Measurements from ENCODE around the gene ATP6V1A. TPM values are rescaled to one million over a fixed set of nuclear protein-coding genes. Genes with fewer than 3 reads are reported as not detected.

The ATP6V1A gene
- polyA plus RNA-seq, 1 donor from 2014 or later: 225 TPM

DNA sequence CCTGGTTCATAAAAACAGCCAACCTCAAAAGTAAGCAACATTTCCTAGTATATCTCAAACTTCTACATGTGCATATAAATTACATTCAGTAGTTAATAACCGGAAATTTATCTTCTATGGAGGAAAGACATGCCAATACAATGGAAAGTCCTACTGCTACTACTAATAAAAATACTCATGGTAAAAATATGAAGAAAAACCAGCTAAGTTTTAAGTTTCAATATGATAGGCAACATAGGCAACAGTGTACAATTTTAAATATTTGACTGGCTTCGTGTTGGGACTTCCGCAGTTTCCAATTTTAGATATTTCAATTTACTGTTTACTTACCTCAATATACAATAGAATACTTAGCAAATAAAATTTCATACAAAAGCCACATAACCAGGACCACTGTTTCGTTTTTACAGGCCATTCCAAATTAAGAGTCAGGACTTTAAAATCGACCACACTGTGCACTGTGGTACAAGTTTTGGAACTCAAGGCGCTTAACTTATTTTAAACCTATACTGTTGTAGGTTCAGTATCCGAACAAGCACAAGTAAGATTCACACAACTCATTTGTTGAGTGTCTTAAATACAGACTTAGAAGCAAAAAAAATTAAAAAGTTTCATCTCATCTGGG lies 3.7 kb upstream of the ATP6V1A start:
- H3K4me2 ChIP-seq (ENCODE audit: low read length): no peak overlapping the region
- no peaks in the 10 kb centered on the region for H4K20me1 ChIP-seq (ENCODE audit: insufficient read depth)
- H3K27ac ChIP-seq (ENCODE audit: low read length): no peak overlapping the region
- H3K9me3 ChIP-seq (ENCODE audit: low read length): no peaks in the 10 kb centered on the region
- H2AFZ ChIP-seq (ENCODE audit: low read depth, low read length): no peak overlapping the region
- peaks cover 4% of the 10 kb centered on the region for H3F3A ChIP-seq (ENCODE audit: insufficient read depth, low read length, poor library complexity, severe bottlenecking)
- H3K36me3 ChIP-seq (ENCODE audit: insufficient read depth, low read length): no peaks in the 10 kb centered on the region
- H3K79me2 ChIP-seq (replicated peaks; ENCODE audit: insufficient read depth, low read length): peaks cover 75% of the 10 kb centered on the region
- no peaks in the 10 kb centered on the region for H3K9me2 ChIP-seq (ENCODE audit: insufficient read depth, low read length)
- H3K27me3 ChIP-seq (ENCODE audit: insufficient read depth, low read depth, low read length): no peaks in the 10 kb centered on the region
- peak overlapping the region; percentile 89 for H3K4me3 ChIP-seq (ENCODE audit: low read length)
- TF ChIP-seq TAF1 (IDR thresholded peaks at IDR 0.05; ENCODE audit: low read depth): no peak
- no peak for TF ChIP-seq SMC3 (conservative IDR thresholded peaks at IDR 0.05; ENCODE audit: poor library complexity)
- TF ChIP-seq RAD21 (conservative IDR thresholded peaks at IDR 0.05): no peak
- TF ChIP-seq, protein P1, sequence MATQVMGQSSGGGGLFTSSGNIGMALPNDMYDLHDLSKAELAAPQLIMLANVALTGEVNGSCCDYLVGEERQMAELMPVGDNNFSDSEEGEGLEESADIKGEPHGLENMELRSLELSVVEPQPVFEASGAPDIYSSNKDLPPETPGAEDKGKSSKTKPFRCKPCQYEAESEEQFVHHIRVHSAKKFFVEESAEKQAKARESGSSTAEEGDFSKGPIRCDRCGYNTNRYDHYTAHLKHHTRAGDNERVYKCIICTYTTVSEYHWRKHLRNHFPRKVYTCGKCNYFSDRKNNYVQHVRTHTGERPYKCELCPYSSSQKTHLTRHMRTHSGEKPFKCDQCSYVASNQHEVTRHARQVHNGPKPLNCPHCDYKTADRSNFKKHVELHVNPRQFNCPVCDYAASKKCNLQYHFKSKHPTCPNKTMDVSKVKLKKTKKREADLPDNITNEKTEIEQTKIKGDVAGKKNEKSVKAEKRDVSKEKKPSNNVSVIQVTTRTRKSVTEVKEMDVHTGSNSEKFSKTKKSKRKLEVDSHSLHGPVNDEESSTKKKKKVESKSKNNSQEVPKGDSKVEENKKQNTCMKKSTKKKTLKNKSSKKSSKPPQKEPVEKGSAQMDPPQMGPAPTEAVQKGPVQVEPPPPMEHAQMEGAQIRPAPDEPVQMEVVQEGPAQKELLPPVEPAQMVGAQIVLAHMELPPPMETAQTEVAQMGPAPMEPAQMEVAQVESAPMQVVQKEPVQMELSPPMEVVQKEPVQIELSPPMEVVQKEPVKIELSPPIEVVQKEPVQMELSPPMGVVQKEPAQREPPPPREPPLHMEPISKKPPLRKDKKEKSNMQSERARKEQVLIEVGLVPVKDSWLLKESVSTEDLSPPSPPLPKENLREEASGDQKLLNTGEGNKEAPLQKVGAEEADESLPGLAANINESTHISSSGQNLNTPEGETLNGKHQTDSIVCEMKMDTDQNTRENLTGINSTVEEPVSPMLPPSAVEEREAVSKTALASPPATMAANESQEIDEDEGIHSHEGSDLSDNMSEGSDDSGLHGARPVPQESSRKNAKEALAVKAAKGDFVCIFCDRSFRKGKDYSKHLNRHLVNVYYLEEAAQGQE (IDR thresholded peaks at IDR 0.05; ENCODE audit: borderline replicate concordance): no peak
- TF ChIP-seq EP300 (conservative IDR thresholded peaks at IDR 0.05; ENCODE audit: poor library complexity, severe bottlenecking): no peak
- no peak for TF ChIP-seq POLR2AphosphoS5 (IDR thresholded peaks at IDR 0.05)
- no peak for TF ChIP-seq EZH2 (IDR thresholded peaks at IDR 0.05; ENCODE audit: borderline replicate concordance, insufficient read depth, low read length, poor library complexity, severe bottlenecking)
- TF ChIP-seq, protein P2, sequence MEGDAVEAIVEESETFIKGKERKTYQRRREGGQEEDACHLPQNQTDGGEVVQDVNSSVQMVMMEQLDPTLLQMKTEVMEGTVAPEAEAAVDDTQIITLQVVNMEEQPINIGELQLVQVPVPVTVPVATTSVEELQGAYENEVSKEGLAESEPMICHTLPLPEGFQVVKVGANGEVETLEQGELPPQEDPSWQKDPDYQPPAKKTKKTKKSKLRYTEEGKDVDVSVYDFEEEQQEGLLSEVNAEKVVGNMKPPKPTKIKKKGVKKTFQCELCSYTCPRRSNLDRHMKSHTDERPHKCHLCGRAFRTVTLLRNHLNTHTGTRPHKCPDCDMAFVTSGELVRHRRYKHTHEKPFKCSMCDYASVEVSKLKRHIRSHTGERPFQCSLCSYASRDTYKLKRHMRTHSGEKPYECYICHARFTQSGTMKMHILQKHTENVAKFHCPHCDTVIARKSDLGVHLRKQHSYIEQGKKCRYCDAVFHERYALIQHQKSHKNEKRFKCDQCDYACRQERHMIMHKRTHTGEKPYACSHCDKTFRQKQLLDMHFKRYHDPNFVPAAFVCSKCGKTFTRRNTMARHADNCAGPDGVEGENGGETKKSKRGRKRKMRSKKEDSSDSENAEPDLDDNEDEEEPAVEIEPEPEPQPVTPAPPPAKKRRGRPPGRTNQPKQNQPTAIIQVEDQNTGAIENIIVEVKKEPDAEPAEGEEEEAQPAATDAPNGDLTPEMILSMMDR (IDR thresholded peaks at IDR 0.05; ENCODE audit: poor library complexity, severe bottlenecking): no peak
- TF ChIP-seq MXI1 (conservative IDR thresholded peaks at IDR 0.05; ENCODE audit: poor library complexity, severe bottlenecking): no peak
- H3K9ac ChIP-seq (ENCODE audit: low read length): no peak overlapping the region

DNA sequence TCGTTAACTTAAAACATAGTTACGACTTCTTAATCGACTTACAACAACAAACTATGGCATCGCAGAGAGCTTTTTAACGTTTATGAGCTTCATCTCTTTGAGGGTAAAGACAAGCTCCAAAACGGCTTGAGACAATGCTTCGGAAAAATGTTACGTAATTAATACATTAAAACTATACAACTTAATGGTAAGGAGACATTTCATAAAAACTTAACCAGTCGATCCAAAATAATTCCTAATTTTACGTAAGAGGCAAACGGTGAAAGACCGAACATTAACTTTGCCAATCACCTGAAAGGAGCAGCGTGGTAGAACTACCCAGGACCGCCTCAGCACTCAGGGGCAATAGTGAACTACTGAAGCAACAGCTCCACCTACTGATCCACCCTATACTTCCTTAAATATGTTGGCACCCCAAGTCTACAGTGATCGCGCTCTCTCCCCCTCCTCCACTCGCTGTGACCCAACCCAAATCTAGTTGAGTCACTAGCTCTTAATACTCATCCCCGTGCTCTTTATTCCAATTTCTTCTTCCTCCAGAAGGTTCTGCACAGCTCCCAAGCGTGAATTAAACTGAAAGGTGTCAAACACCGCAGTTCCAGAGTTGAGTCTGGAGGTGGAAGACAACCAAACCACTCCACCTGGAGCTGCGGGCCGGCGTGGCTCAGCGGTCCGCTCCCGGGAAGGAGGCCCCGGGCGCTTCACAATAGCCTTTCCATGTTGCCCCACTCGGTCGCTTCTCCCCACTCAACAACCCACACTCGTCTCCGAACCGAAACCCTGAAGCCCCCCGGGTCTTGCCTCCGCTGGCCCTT lies 1.7 kb upstream of the ATP6V1A start:
- H3F3A ChIP-seq (ENCODE audit: insufficient read depth, low read length, poor library complexity, severe bottlenecking): peaks cover 4% of the 10 kb centered on the region
- no peak for TF ChIP-seq TAF1 (IDR thresholded peaks at IDR 0.05; ENCODE audit: low read depth)
- no peak for TF ChIP-seq EP300 (conservative IDR thresholded peaks at IDR 0.05; ENCODE audit: poor library complexity, severe bottlenecking)
- peak; percentile 69 for TF ChIP-seq SMC3 (conservative IDR thresholded peaks at IDR 0.05; ENCODE audit: poor library complexity)
- TF ChIP-seq, protein P1 (IDR thresholded peaks at IDR 0.05; ENCODE audit: borderline replicate concordance): no peak
- TF ChIP-seq MXI1 (conservative IDR thresholded peaks at IDR 0.05; ENCODE audit: poor library complexity, severe bottlenecking): peak; percentile 19
- no peak for TF ChIP-seq EZH2 (IDR thresholded peaks at IDR 0.05; ENCODE audit: borderline replicate concordance, insufficient read depth, low read length, poor library complexity, severe bottlenecking)
- TF ChIP-seq, protein P2 (IDR thresholded peaks at IDR 0.05; ENCODE audit: poor library complexity, severe bottlenecking): peak; percentile 85
- no peak for TF ChIP-seq POLR2AphosphoS5 (IDR thresholded peaks at IDR 0.05)
- TF ChIP-seq RAD21 (conservative IDR thresholded peaks at IDR 0.05): peak; percentile 79
- H2AFZ ChIP-seq (ENCODE audit: low read depth, low read length): peak overlapping the region; percentile 74
- H3K9me2 ChIP-seq (ENCODE audit: insufficient read depth, low read length): no peaks in the 10 kb centered on the region
- peak overlapping the region; percentile 90 for H3K4me2 ChIP-seq (ENCODE audit: low read length)
- H3K79me2 ChIP-seq (replicated peaks; ENCODE audit: insufficient read depth, low read length): peaks cover 76% of the 10 kb centered on the region
- H3K9ac ChIP-seq (ENCODE audit: low read length): peak overlapping the region; percentile 94
- no peaks in the 10 kb centered on the region for H3K9me3 ChIP-seq (ENCODE audit: low read length)
- peak overlapping the region; percentile 89 for H3K4me3 ChIP-seq (ENCODE audit: low read length)
- no peaks in the 10 kb centered on the region for H3K36me3 ChIP-seq (ENCODE audit: insufficient read depth, low read length)
- no peaks in the 10 kb centered on the region for H3K27me3 ChIP-seq (ENCODE audit: insufficient read depth, low read depth, low read length)
- H4K20me1 ChIP-seq (ENCODE audit: insufficient read depth): no peaks in the 10 kb centered on the region
- peak overlapping the region; percentile 99 for H3K27ac ChIP-seq (ENCODE audit: low read length)

Data from neural cell (in vitro differentiated cells).